ENCODE results near the gene FAM221B. TPM values are rescaled to one million over a fixed set of nuclear protein-coding genes. Genes with fewer than 3 reads are reported as not detected.
A peak's percentile ranks its signal among the peaks of the same experiment; 100 is the strongest.

Gene FAM221B
- total and polyA plus RNA-seq, 4 experiments from 2014 or later = not detected

DNA sequence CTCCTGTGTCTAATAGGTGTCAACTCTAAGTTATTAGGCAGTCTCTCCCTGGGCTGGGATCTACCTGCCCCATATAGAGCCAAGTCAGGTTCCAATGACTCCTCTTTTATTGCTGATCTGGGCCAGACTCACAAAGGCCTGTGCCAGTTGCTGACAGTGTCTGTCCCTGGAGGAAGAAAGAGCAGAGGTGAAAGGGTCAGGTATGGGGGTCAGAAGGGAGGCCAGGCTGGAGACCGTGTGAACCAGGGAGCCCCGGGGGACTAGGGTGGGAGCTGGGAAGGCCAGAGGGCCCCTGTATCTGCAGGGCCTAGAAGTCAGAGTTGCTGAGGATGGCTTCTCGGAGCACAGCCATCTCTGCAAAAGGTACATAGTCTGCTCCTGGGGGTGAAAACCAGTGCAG is 10.2 kb downstream of the FAM221B start:
- Mint-ChIP-seq H3K27me3 (no peaks in the 10 kb centered on the region), H3K36me3 (peaks cover 0 to 9% of the 10 kb centered on the region in 2 donors), H3K27ac (peak overlapping the region in 1 of 7 donors; percentile 7), H3K4me1 (peaks cover 8 to 22% (median 14%) of the 10 kb centered on the region in 4 donors), H3K9me3 (peaks cover 0 to 3% (median 0%) of the 10 kb centered on the region in 8 donors), H3K4me3 (peak overlapping the region in 2 of 8 donors; percentile 2 to 6)
- no peak for DNase-seq
- no peaks in the 10 kb centered on the region for H3K36me3 ChIP-seq (ENCODE audit: insufficient read depth, low read length)
- intact Hi-C loops (cut with micrococcal nuclease) = loop anchor here (10.0 kb wide), 3 partner anchors 586 to 1154 kb away; partner anchors contain the start of genes CCL27, FANCG, RNF38 and VCP
- ChIA-PET CTCF (ENCODE audit: partially characterized antibody) (interaction anchor here (1.5 kb wide), 1 partner anchor 8 kb away, joined by 3 read pairs; no protein-coding TSS in a partner anchor), POLR2A (ENCODE audit: partially characterized antibody) (no interaction called here)
- no peaks in the 10 kb centered on the region for H3K27me3 ChIP-seq (ENCODE audit: insufficient read depth, low read length)
- H3K9me3 ChIP-seq (ENCODE audit: control insufficient read depth in 1 of 2, low read length in 2 of 2) = no peaks in the 10 kb centered on the region
- no peak overlapping the region for H3K27ac ChIP-seq (ENCODE audit: low read depth, low read length)
- H3K4me3 ChIP-seq (ENCODE audit: low read length in 2 of 2) = no peak overlapping the region
- peaks cover 11% of the 10 kb centered on the region for H3K4me1 ChIP-seq (ENCODE audit: insufficient read depth, low read length)

DNA sequence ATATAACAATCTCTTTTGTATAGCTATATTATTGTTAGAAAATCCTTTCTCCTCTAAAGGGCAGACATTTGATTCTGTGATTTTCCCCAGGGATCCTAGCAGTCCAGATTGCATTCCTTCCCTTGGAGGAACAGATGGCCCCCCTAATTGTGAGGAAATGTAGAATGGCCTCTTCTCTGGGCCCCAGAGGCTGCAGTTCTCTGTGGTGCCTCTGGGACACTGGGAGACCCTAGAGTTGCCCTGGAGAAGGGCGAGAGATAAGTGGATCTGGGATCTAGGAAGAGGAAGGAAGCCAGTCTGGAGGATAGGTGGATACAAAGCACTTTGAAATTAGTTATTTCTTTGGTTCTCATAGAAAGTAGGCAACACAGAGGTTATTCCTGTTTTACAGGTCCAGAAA is 11.8 kb downstream of the FAM221B start:
- no peaks in the 10 kb centered on the region for H3K27me3 Mint-ChIP-seq
- H3K27ac Mint-ChIP-seq = peak overlapping the region in 3 of 7 donors; percentile 0 to 91 (median 26)

DNA sequence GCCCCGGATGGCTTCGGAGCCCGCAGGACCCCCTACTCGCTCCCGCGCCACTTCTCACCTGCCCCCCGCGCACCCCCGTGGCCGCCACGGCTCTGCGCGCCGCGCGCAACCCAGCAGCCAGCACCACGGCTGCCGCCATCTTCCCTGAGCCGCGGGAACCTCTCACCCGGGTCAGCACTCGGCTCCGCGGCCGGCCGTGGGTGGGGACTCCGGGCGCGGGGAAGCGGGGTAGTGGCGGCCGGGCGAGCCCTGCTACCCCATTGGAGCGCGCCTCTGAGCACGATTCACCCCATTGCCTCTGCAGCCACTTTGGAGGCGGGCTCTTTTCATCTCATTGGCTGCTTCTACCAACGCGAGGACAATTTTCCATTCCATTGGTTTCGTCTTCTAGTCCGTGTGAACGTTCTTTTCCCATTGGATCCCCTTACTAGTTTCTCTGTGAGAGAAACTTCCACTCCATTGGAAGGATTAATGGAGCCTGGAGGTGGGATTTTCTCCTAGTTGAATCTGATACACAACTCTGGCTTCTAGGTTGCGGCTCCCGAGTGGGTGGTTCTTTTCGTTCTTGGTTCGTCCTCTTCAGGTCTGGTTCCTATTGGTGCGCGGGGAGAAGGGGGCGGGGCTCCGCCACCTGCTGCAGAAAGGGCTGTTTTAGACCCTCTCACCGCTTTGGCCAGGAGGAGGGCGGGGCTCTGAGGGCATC is 13.5 kb downstream of the FAM221B start, which contains the start of gene HINT2:
Gene HINT2 (minus strand): TSS at position 202 of the 703 bp plus-strand sequence. CDS start 63 bp downstream, at position 139.
- Mint-ChIP-seq H3K4me1 (peaks cover 20 to 50% (median 36%) of the 10 kb centered on the region in 4 donors), H3K27ac (peak within 1 kb of the TSS; percentile 91 to 98 (median 96)), H3K4me3 (peak within 1 kb of the TSS; percentile 89 to 98 (median 95)), H3K36me3 (peaks cover 0 to 17% of the 10 kb centered on the region in 2 donors), H3K9me3 (peaks cover 0 to 3% (median 0%) of the 10 kb centered on the region in 8 donors), H3K27me3 (no peaks in the 10 kb centered on the region)
- H3K36me3 ChIP-seq (ENCODE audit: insufficient read depth, low read length) = no peaks in the 10 kb centered on the region
- ChIA-PET POLR2A (ENCODE audit: partially characterized antibody) (interaction anchor here (0.9 to 4.9 kb wide), 13 partner anchors 10 to 700 kb away, joined by 3 to 47 read pairs (median 5); partner anchors contain the start of genes ATOSB, CCDC107, CREB3 and FAM221B), CTCF (ENCODE audit: partially characterized antibody) (interaction anchor here (0.8 to 5.6 kb wide), 8 partner anchors 9 to 157 kb away, joined by 3 to 58 read pairs (median 4); partner anchors contain the start of genes CCDC107, FAM221B, RMRP and TLN1)
- intact Hi-C loops (cut with micrococcal nuclease) = loop anchor here (1.0 to 10.0 kb wide), 8 partner anchors 14 to 1150 kb away; partner anchors contain the start of genes CCL27, FANCG, RNF38 and TMEM8B
- peak within 1 kb of the TSS; percentile 95 to 100 for H3K4me3 ChIP-seq (ENCODE audit: low read length in 2 of 2)
- peak; percentile 96 to 99 (median 98) for DNase-seq
- H3K27ac ChIP-seq (ENCODE audit: low read depth, low read length) = peak within 1 kb of the TSS; percentile 70
- H3K27me3 ChIP-seq (ENCODE audit: insufficient read depth, low read length) = no peaks in the 10 kb centered on the region
- H3K4me1 ChIP-seq (ENCODE audit: insufficient read depth, low read length) = peaks cover 34% of the 10 kb centered on the region
- H3K9me3 ChIP-seq (ENCODE audit: control insufficient read depth in 1 of 2, low read length in 2 of 2) = no peaks in the 10 kb centered on the region

More for the DNA sequence above, 11.8 kb downstream of the FAM221B start:
- intact Hi-C loops (cut with micrococcal nuclease) = loop anchor here (10.0 kb wide), 3 partner anchors 588 to 1152 kb away; partner anchors contain the start of genes CCL27, FANCG, RNF38 and VCP
- no peak for DNase-seq
- ChIA-PET POLR2A (ENCODE audit: partially characterized antibody) (interaction anchor here (1.4 kb wide), 1 partner anchor 8 kb away, joined by 3 read pairs; no protein-coding TSS in a partner anchor), CTCF (ENCODE audit: partially characterized antibody) (interaction anchor here (0.8 kb wide), 1 partner anchor 8 kb away, joined by 3 read pairs; no protein-coding TSS in a partner anchor)
- H3K4me1 ChIP-seq (ENCODE audit: insufficient read depth, low read length) = peaks cover 25% of the 10 kb centered on the region
- Mint-ChIP-seq H3K4me3 (peak overlapping the region in 1 of 8 donors; percentile 36), H3K4me1 (peaks cover 19 to 37% (median 28%) of the 10 kb centered on the region in 4 donors), H3K9me3 (peaks cover 0 to 3% (median 0%) of the 10 kb centered on the region in 8 donors), H3K36me3 (peaks cover 0 to 16% of the 10 kb centered on the region in 2 donors)
- H3K27me3 ChIP-seq (ENCODE audit: insufficient read depth, low read length) = no peaks in the 10 kb centered on the region
- H3K36me3 ChIP-seq (ENCODE audit: insufficient read depth, low read length) = no peaks in the 10 kb centered on the region
- no peak overlapping the region for H3K4me3 ChIP-seq (ENCODE audit: low read length in 2 of 2)
- no peak overlapping the region for H3K27ac ChIP-seq (ENCODE audit: low read depth, low read length)
- H3K9me3 ChIP-seq (ENCODE audit: control insufficient read depth in 1 of 2, low read length in 2 of 2) = no peaks in the 10 kb centered on the region

DNA sequence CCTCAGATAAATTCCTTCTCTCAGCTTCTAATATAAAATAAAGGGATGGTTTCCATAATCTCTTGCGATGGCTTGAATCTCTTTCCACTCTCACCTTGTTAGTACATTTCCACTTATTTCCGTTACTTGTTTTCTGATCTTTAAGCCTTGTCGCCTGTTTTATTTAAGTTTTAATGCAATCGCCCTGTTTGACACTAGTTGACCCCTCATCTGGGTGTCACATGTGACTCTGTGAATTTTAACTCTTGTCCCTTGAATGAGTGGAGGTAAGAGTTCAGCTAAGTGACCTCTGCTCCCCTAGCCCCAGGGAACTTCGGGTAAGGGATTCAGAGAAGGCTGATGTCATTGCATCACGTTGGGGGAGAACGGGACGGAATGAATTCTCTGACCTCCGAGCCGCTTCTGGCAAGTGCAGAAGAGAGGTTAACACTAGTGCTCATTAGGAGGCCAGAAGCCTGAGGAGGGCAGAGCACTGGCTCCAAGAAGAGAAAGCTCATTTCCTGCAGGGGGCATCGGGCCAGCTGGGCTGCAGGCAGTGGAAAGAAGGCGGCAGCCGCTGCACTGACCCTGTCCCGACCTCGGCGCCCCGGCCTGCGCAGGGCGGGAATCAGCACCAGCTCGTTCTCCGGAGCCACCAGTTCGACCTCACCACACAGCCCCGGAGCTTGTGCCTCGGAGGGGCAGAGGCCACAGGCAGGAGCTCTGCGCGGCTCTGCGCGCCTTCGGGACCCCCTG is 14.3 kb downstream of the FAM221B start:
- Mint-ChIP-seq H3K4me3 (peak overlapping the region; percentile 85 to 98 (median 91)), H3K36me3 (peaks cover 0 to 18% of the 10 kb centered on the region in 2 donors), H3K27me3 (no peaks in the 10 kb centered on the region), H3K27ac (peak overlapping the region; percentile 69 to 92 (median 89)), H3K9me3 (peaks cover 0 to 3% (median 0%) of the 10 kb centered on the region in 8 donors), H3K4me1 (peaks cover 20 to 50% (median 36%) of the 10 kb centered on the region in 4 donors)
- peak in 1 of 5 donors; percentile 23 for DNase-seq
- H3K27ac ChIP-seq (ENCODE audit: low read depth, low read length) = peak overlapping the region; percentile 70
- H3K36me3 ChIP-seq (ENCODE audit: insufficient read depth, low read length) = no peaks in the 10 kb centered on the region
- peaks cover 34% of the 10 kb centered on the region for H3K4me1 ChIP-seq (ENCODE audit: insufficient read depth, low read length)
- H3K27me3 ChIP-seq (ENCODE audit: insufficient read depth, low read length) = no peaks in the 10 kb centered on the region
- no peaks in the 10 kb centered on the region for H3K9me3 ChIP-seq (ENCODE audit: control insufficient read depth in 1 of 2, low read length in 2 of 2)
- intact Hi-C loops (cut with micrococcal nuclease) = loop anchor here (5.0 to 10.0 kb wide), 4 partner anchors 68 to 1149 kb away; partner anchors contain the start of genes CCL27, FANCG, RNF38 and VCP
- H3K4me3 ChIP-seq (ENCODE audit: low read length in 2 of 2) = peak overlapping the region; percentile 95 to 100
- ChIA-PET POLR2A (ENCODE audit: partially characterized antibody) (interaction anchor here (0.9 to 4.9 kb wide), 14 partner anchors 12 to 699 kb away, joined by 3 to 47 read pairs (median 5); partner anchors contain the start of genes ATOSB, CCDC107, CREB3 and FAM221B), CTCF (ENCODE audit: partially characterized antibody) (interaction anchor here (0.8 to 5.6 kb wide), 7 partner anchors 9 to 156 kb away, joined by 3 to 58 read pairs (median 4); partner anchors contain the start of genes CCDC107, FAM221B, RMRP and TLN1)

DNA sequence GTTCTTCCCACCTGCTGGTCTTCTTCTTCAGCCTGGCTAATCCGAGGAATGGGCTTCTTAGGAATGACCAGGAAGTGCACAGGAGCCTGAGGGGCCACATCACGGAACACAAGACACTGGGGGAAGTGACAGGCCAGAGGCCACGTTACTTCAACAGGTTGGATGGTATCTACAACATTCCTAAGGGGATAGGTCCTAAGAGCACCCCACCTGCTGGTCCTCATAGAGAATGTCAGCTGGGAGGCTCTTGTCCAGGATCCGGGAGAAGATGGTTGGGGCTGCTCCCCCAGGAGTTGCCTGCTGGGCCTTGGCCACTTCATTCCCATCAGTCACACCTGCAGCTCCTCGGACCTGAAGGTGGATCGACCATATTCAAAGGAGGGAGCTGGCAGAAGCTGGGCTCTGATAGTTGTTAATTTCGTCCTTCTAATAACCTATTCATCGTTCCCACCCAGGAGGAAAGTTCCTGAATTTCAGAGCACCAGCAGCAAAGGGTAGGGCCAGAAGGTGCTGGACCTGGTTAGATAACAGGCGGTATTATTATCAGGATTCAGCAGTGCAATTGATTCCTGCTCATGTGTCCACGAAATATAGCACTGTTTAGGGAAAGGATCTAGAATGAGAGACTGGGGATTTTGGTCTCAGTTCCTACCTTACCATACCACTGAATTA is 15.0 kb downstream of the FAM221B start:
- peaks cover 34% of the 10 kb centered on the region for H3K4me1 ChIP-seq (ENCODE audit: insufficient read depth, low read length)
- Mint-ChIP-seq H3K27me3 (no peaks in the 10 kb centered on the region), H3K36me3 (peaks cover 0 to 25% of the 10 kb centered on the region in 2 donors), H3K27ac (peak overlapping the region in 3 of 7 donors; percentile 71 to 91 (median 91)), H3K4me1 (peaks cover 20 to 50% (median 36%) of the 10 kb centered on the region in 4 donors), H3K4me3 (peak overlapping the region in 7 of 8 donors; percentile 59 to 97 (median 89)), H3K9me3 (peaks cover 0 to 3% (median 0%) of the 10 kb centered on the region in 8 donors)
- H3K27ac ChIP-seq (ENCODE audit: low read depth, low read length) = peak overlapping the region; percentile 70
- intact Hi-C loops (cut with micrococcal nuclease) = loop anchor here (5.0 to 10.0 kb wide), 4 partner anchors 69 to 1149 kb away; partner anchors contain the start of genes CCL27, FANCG, RNF38 and VCP
- POLR2A ChIA-PET (ENCODE audit: partially characterized antibody) = interaction anchor here (0.5 to 4.9 kb wide), 13 partner anchors 12 to 698 kb away, joined by 3 to 47 read pairs (median 7); partner anchors contain the start of genes ATOSB, CCDC107, CREB3 and FAM221B
- H3K4me3 ChIP-seq (ENCODE audit: low read length in 2 of 2) = no peak overlapping the region
- H3K9me3 ChIP-seq (ENCODE audit: control insufficient read depth in 1 of 2, low read length in 2 of 2) = no peaks in the 10 kb centered on the region
- no peak for DNase-seq
- no peaks in the 10 kb centered on the region for H3K27me3 ChIP-seq (ENCODE audit: insufficient read depth, low read length)
- CTCF ChIA-PET (ENCODE audit: partially characterized antibody) = interaction anchor here (1.3 to 5.6 kb wide), 7 partner anchors 7 to 166 kb away, joined by 3 to 58 read pairs (median 6); partner anchors contain the start of genes CCDC107, FAM221B, RMRP and TMEM8B
- H3K36me3 ChIP-seq (ENCODE audit: insufficient read depth, low read length) = no peaks in the 10 kb centered on the region

Data from CD4-positive, alpha-beta memory T cell (primary cell).